IPS-11a (cell line): ENCODE data around the gene TRAK1.
"Not testable (repeated sequence)": the region's sequence is repeated elsewhere in the genome, so short reads cannot be mapped to it uniquely, and the experiment has no call there.

Experiments
- H3K4me3 ChIP-seq: one replicate; pipeline ENCODE4 v1.5.1; 2013; ENCODE audit warnings: low read depth, low read length, control low read depth

TRAK1 gene

GRCh38 chr3:42095540-42095939, 4.4 kb downstream of the TRAK1 start:
- no peak overlapping the region for H3K4me3 ChIP-seq

- no peak overlapping the region for H3K4me3 ChIP-seq
Measured at GRCh38 chr3:42096796-42097565, 5.8 kb downstream of the TRAK1 start.

- no peak overlapping the region for H3K4me3 ChIP-seq
Measured at GRCh38 chr3:42097566-42097946, 6.4 kb downstream of the TRAK1 start.

- no peak overlapping the region for H3K4me3 ChIP-seq
Measured at GRCh38 chr3:42098171-42098570, 7.0 kb downstream of the TRAK1 start.

- no peak overlapping the region for H3K4me3 ChIP-seq
Measured at GRCh38 chr3:42099020-42099765, 8.0 kb downstream of the TRAK1 start.

GRCh38 chr3:42101048-42101447, 9.9 kb downstream of the TRAK1 start:
- H3K4me3 ChIP-seq = no peak overlapping the region

- no peak overlapping the region for H3K4me3 ChIP-seq
Measured at GRCh38 chr3:42101481-42101880, 10.3 kb downstream of the TRAK1 start.

- H3K4me3 ChIP-seq = no peak overlapping the region
Measured at GRCh38 chr3:42102571-42102970, 11.4 kb downstream of the TRAK1 start.

GRCh38 chr3:42103921-42104665, 12.9 kb downstream of the TRAK1 start:
- H3K4me3 ChIP-seq = not testable (repeated sequence)

GRCh38 chr3:42105994-42106393, 14.8 kb downstream of the TRAK1 start:
- H3K4me3 ChIP-seq = not testable (repeated sequence)

GRCh38 chr3:42106646-42107045, 15.5 kb downstream of the TRAK1 start:
- H3K4me3 ChIP-seq = no peak overlapping the region

GRCh38 chr3:42110631-42111030, 19.5 kb downstream of the TRAK1 start:
- H3K4me3 ChIP-seq = no peak overlapping the region

- H3K4me3 ChIP-seq = no peak overlapping the region
Measured at GRCh38 chr3:42114130-42114725, 23.1 kb downstream of the TRAK1 start.

- no peak overlapping the region for H3K4me3 ChIP-seq
Measured at GRCh38 chr3:42115215-42115614, 24.1 kb downstream of the TRAK1 start.

- H3K4me3 ChIP-seq = no peak overlapping the region
Measured at GRCh38 chr3:42115946-42116345, 24.8 kb downstream of the TRAK1 start.

- no peak overlapping the region for H3K4me3 ChIP-seq
Measured at GRCh38 chr3:42116466-42116865, 25.3 kb downstream of the TRAK1 start.

GRCh38 chr3:42117175-42118008, 26.2 kb downstream of the TRAK1 start:
- H3K4me3 ChIP-seq = no peak overlapping the region

GRCh38 chr3:42118762-42119361, 27.7 kb downstream of the TRAK1 start:
- no peak overlapping the region for H3K4me3 ChIP-seq

GRCh38 chr3:42119561-42120355, 28.6 kb downstream of the TRAK1 start:
- H3K4me3 ChIP-seq = no peak overlapping the region
